Testis (tissue), 2 donors: ENCODE data around the gene ZDHHC24.

Source experiments
- CTCF ChIP-seq, 3 experiments: fragments of 450-650 bp in 2 of 3; fragments of 200-600 bp in 1 of 3; sonication (generic) in 1 of 3; IDR thresholded peaks; one replicate each; pipeline ENCODE4 v1.5.1; 2016 to 2019; ENCODE audit warnings: antibody characterized with exemption in 3 of 3, mild to moderate bottlenecking in 2 of 3, moderate library complexity in 1 of 3
- POLR2A ChIP-seq: fragments of 450-650 bp; IDR thresholded peaks from one replicate; pipeline ENCODE4 v1.6.1; 2017; ENCODE audit warnings: antibody characterized with exemption, mild to moderate bottlenecking, moderate library complexity

GRCh38 chr11:66529655-66530054, 16.2 kb downstream of the ZDHHC24 start:
- TF ChIP-seq CTCF (IDR thresholded peaks at IDR 0.05), result no peak
- TF ChIP-seq POLR2A, result no peak
